CD4-positive, alpha-beta T cell treated with Interferon gamma for 1 hour (primary cell): Measurements from ENCODE around the gene ERMN.
"Not testable (repeated sequence)": the region's sequence is repeated elsewhere in the genome, so short reads cannot be mapped to it uniquely, and the experiment has no call there.

Experiments used
- DNase-seq: peaks from one replicate; pipeline ENCODE4 v3.0.0-alpha.2; 2020

Gene ERMN

GRCh38 chr2:157290525-157290924 is 35.1 kb downstream of the ERMN start:
- DNase-seq, result no peak

- DNase-seq, result no peak
These were observed 38.5 kb downstream of the ERMN start for GRCh38 chr2:157287160-157287559.

GRCh38 chr2:157283468-157283867 is 42.2 kb downstream of the ERMN start:
- DNase-seq, result no peak

- DNase-seq, result no peak
These were observed 44.3 kb downstream of the ERMN start for GRCh38 chr2:157281316-157281715.

- DNase-seq, result not testable (repeated sequence)
These were observed 46.3 kb downstream of the ERMN start for GRCh38 chr2:157279311-157279710.

- DNase-seq, result no peak
These were observed 53.9 kb downstream of the ERMN start for GRCh38 chr2:157271590-157272203.

- DNase-seq, result no peak
These were observed 55.7 kb downstream of the ERMN start for GRCh38 chr2:157269922-157270321.

GRCh38 chr2:157269060-157269459 is 56.6 kb downstream of the ERMN start:
- DNase-seq, result no peak
